Keratinocyte (primary cell): ENCODE measurements around the gene ERBB2. TPM values are rescaled to one million over a fixed set of nuclear protein-coding genes. Genes with fewer than 3 reads are reported as not detected.

Experiments used
- DNase-seq: peaks from one replicate; pipeline ENCODE4 v3.0.0-alpha.2; 2011; ENCODE audit warnings: low read depth, missing footprints, low spot score
- FAIRE-seq: peaks from 2 replicates; lab custom pipeline; 2011; peaks lifted over from hg19 to GRCh38; lab: Jason Lieb, UNC
- H2AFZ ChIP-seq: 2 replicates; pipeline ENCODE4 v1.6.0; 2012; ENCODE audit warnings: low read length, control low read depth, inconsistent platforms; ENCODE audit not compliant: control insufficient read depth
- H3K27ac ChIP-seq: 2 replicates; pipeline ENCODE4 v1.5.1; 2011; ENCODE audit warnings: low read length; ENCODE audit not compliant: control insufficient read depth, insufficient read depth
- H3K27me3 ChIP-seq: 3 replicates; pipeline ENCODE4 v1.6.0; 2011; ENCODE audit warnings: low read length; ENCODE audit not compliant: control insufficient read depth, insufficient read depth; ENCODE audit errors: extremely low read depth
- H3K36me3 ChIP-seq, 2 experiments: 2 replicates in 1 of 2; 3 replicates in 1 of 2; pipeline ENCODE4 v1.5.1; 2011; ENCODE audit warnings: low read length in 2 of 2, mild to moderate bottlenecking in 1 of 2; ENCODE audit not compliant: control insufficient read depth in 2 of 2, insufficient read depth in 2 of 2; ENCODE audit errors: extremely low read depth in 1 of 2
- H3K4me1 ChIP-seq: 3 replicates; pipeline ENCODE4 v1.5.1; 2011; ENCODE audit warnings: low read length; ENCODE audit not compliant: control insufficient read depth, insufficient read depth; ENCODE audit errors: extremely low read depth
- H3K4me2 ChIP-seq: 3 replicates; pipeline ENCODE4 v1.6.0; 2011; ENCODE audit warnings: low read depth, low read length; ENCODE audit not compliant: control insufficient read depth, insufficient read depth; ENCODE audit errors: extremely low read depth
- H3K4me3 ChIP-seq, 3 experiments: fragments of 200-600 bp in 1 of 3; sonication (generic) in 1 of 3; 2 replicates in 2 of 3; 3 replicates in 1 of 3; pipeline ENCODE4 v1.5.1; 2011 to 2016; ENCODE audit warnings: low read length in 3 of 3, mild to moderate bottlenecking in 3 of 3, control low read depth in 2 of 3, inconsistent platforms in 1 of 3, low read depth in 1 of 3, mixed read lengths in 1 of 3, mixed run types in 1 of 3, moderate library complexity in 1 of 3; ENCODE audit not compliant: control insufficient read depth in 2 of 3, insufficient read depth in 2 of 3; ENCODE audit errors: extremely low read depth in 1 of 3
- H3K79me2 ChIP-seq: 2 replicates; pipeline ENCODE4 v1.6.0; 2012; ENCODE audit warnings: low read length; ENCODE audit not compliant: control insufficient read depth, insufficient read depth
- H3K9ac ChIP-seq: 3 replicates; pipeline ENCODE4 v1.6.0; 2011; ENCODE audit warnings: low read length; ENCODE audit not compliant: control insufficient read depth, insufficient read depth; ENCODE audit errors: extremely low read depth
- H3K9me1 ChIP-seq: 3 replicates; pipeline ENCODE4 v1.6.0; 2011; ENCODE audit warnings: low read length; ENCODE audit not compliant: control insufficient read depth, insufficient read depth; ENCODE audit errors: extremely low read depth
- H3K9me3 ChIP-seq: 2 replicates; pipeline ENCODE4 v1.5.1; 2012; ENCODE audit warnings: low read depth, low read length; ENCODE audit not compliant: control insufficient read depth
- H4K20me1 ChIP-seq: 3 replicates; pipeline ENCODE4 v1.6.0; 2011; ENCODE audit warnings: low read length; ENCODE audit not compliant: control insufficient read depth, insufficient read depth; ENCODE audit errors: extremely low read depth
- CTCF ChIP-seq, 3 experiments: IDR thresholded peaks in 1 of 3; conservative IDR thresholded peaks in 1 of 3; optimal IDR thresholded peaks in 1 of 3; 2 replicates in 2 of 3; 3 replicates in 1 of 3; pipeline versions ENCODE3 to v1.5.1; 2011; ENCODE audit warnings: low read length in 3 of 3, mild to moderate bottlenecking in 3 of 3, moderate library complexity in 2 of 3, control low read depth in 1 of 3, inconsistent platforms in 1 of 3; ENCODE audit not compliant: insufficient read depth in 2 of 3; ENCODE audit errors: extremely low read depth in 1 of 3
- EZH2 ChIP-seq: IDR thresholded peaks from one replicate; pipeline ENCODE4 v1.6.1; 2012; ENCODE audit warnings: inconsistent platforms, mild to moderate bottlenecking, low read length, moderate library complexity
- dilution Hi-C: fragments of 300-500 bp; cut with MboI; formaldehyde crosslinking; loops from one replicate; pipeline ENCODE4 v1.7.0; 2020; ENCODE audit warnings: low sequenced_read_pairs; ENCODE audit not compliant: extremely low pct_ligation_motif_present
- polyA plus RNA-seq, 5 experiments: library from polyadenylated mRNA; depleted of rRNA in 3 of 5; stranded (reverse) in 3 of 5; stranded (forward) in 1 of 5; unstranded in 1 of 5; fragments of >200 nt; gene quantifications; 1 replicate in 1 of 5; 2 replicates in 3 of 5; 3 replicates in 1 of 5; pipeline versions ENCODE4 v1.2.1 to v1.2.3, GENCODE V29; 2011 to 2012; ENCODE audit warnings: missing spikeins in 2 of 5, low read depth in 1 of 5, low replicate concordance in 1 of 5

Gene ERBB2
- polyA plus RNA-seq, 1 donor (not counting 4 experiments of a cell fraction or from before 2014, with no cell fraction given), result 21.4 TPM

- dilution Hi-C loops, result no loop called here
- no peaks in the 10 kb centered on the region for H3K9me1 ChIP-seq
- H2AFZ ChIP-seq, result no peak overlapping the region
- peaks cover 5% of the 10 kb centered on the region for H3K4me1 ChIP-seq
- H3K27ac ChIP-seq, result no peak overlapping the region
- peaks cover 73% of the 10 kb centered on the region for H3K27me3 ChIP-seq
- H4K20me1 ChIP-seq, result no peaks in the 10 kb centered on the region
- no peaks in the 10 kb centered on the region for H3K9me3 ChIP-seq
- no peaks in the 10 kb centered on the region for H3K36me3 ChIP-seq
- H3K79me2 ChIP-seq, result no peaks in the 10 kb centered on the region
- H3K4me3 ChIP-seq, result no peak overlapping the region
- FAIRE-seq, result no peak
- H3K9ac ChIP-seq, result no peak overlapping the region
- H3K4me2 ChIP-seq, result no peak overlapping the region
- DNase-seq, result no peak
- no peak for TF ChIP-seq CTCF (optimal IDR thresholded peaks at IDR 0.05 in 1 of 3, IDR thresholded peaks at IDR 0.05 in 1 of 3, conservative IDR thresholded peaks at IDR 0.05 in 1 of 3; ENCODE audit: extremely low read depth in 1 of 3, insufficient read depth in 2 of 3, low read length in 3 of 3)
- peak; percentile 44 for TF ChIP-seq EZH2
Measured at GRCh38 chr17:39757931-39758873, 58.3 kb downstream of the ERBB2 start.

GRCh38 chr17:39759204-39759603 is 59.3 kb downstream of the ERBB2 start:
- FAIRE-seq (no peak), DNase-seq (no peak)
- no peak overlapping the region for H3K27ac ChIP-seq

More at GRCh38 chr17:39759204-39759603, 59.3 kb downstream of the ERBB2 start:
- no peak overlapping the region for H3K9ac ChIP-seq
- TF ChIP-seq EZH2 (no peak), CTCF (optimal IDR thresholded peaks at IDR 0.05 in 1 of 3, IDR thresholded peaks at IDR 0.05 in 1 of 3, conservative IDR thresholded peaks at IDR 0.05 in 1 of 3; ENCODE audit: extremely low read depth in 1 of 3, insufficient read depth in 2 of 3, low read length in 3 of 3) (no peak)
- no peaks in the 10 kb centered on the region for H4K20me1 ChIP-seq
- H2AFZ ChIP-seq, result no peak overlapping the region
- no peak overlapping the region for H3K4me2 ChIP-seq
- H3K9me1 ChIP-seq, result no peaks in the 10 kb centered on the region
- H3K9me3 ChIP-seq, result no peaks in the 10 kb centered on the region
- no peaks in the 10 kb centered on the region for H3K79me2 ChIP-seq
- H3K4me1 ChIP-seq, result peaks cover 6% of the 10 kb centered on the region
- no peak overlapping the region for H3K4me3 ChIP-seq
- peaks cover 74% of the 10 kb centered on the region for H3K27me3 ChIP-seq
- dilution Hi-C loops, result no loop called here
- no peaks in the 10 kb centered on the region for H3K36me3 ChIP-seq
